HG02588 (cell line): ENCODE measurements around the gene UTS2B.

ENCODE experiments used
- ATAC-seq: cut with Tn5 transposase; IDR thresholded peaks from one replicate; pipeline ENCODE4 v1.9.1; 2021; ENCODE audit warnings: mild to moderate bottlenecking, moderate library complexity; ENCODE audit not compliant: unreplicated experiment

Gene UTS2B, protein sequence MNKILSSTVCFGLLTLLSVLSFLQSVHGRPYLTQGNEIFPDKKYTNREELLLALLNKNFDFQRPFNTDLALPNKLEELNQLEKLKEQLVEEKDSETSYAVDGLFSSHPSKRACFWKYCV

DNA sequence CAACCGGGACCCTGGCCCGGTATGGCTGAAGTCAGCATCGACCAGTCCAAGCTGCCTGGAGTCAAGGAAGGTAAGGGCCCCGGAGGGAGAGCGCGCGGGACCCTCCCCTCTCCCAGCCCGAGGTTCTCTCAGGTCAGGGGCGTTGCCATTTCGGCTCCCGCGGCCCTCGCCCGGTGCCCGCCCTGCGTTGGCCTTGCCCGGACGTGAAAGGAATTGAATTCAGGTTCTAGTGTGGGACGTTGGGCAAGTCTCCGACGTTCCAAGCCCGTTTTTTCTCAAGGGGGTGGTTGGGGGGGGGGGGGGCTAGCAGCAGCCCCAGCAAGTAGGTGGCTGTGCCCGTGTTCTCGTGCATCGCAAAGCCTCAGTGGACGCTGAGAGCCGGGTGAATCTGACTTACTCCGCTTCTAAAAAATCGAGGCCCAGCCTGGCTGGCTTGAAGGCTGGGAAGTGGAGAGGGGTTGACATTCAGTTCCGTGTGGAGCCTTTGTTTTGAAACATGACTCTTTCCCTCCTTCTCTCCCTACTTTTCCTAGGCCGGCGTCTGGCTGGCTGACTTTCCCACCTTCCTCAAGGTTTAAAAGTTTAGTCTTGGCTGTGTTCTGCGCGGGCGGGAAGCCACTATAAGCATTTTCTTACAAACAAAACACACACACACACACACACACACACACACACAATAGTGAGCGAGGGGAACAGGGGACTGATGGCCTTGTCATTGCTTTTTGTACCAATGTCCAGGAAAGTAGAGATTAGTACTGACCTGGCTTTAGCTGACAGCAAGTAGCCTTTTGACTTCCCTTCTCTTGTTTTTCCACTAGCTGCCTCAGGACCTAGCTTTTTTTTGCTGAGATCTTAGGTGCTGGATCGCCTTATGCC is at the start of gene UTS2B:
Gene UTS2B, minus strand, starts transcription at position 873 of the 876 bp plus-strand sequence. CDS start 48,337 bp downstream, outside the sequence.
- peak; percentile 37 for ATAC-seq

DNA sequence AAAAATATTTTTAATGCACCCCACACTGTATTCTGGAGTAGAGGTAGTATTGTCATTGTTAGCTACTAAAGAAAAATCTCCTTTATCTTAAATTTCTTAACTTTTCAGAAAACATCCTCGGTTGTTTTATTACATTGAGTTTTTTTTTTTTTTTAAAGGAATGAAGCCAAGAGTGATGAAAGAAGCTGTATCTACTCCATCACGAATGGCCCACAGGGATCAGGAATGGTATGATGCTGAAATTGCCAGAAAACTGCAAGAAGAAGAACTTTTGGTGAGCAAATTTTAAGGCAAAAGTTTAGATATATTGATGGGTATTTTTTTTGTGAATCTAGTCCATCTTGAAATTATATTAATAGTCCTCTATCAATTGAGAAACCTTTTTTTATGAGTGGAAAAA is 49.7 kb upstream of the UTS2B start:
- ATAC-seq = no peak

DNA sequence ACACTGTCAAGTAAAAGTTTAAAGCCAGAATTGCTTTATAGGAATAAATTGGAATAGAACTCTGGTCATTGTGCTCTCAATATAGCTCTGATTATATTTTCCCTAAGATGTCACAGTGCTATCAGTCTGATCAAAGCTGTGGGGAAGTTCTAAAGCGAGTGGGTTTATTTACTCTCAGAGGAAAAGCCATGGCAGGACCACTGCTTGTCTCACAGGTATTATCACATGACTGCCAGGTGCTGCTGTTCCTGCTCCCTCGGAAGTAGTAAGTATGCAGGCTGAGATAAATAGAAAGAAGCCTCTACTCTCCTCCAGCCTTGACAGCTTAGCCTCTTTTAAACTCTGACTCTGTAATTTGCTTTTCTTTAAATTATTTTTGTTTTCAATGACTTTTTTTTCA is 49.1 kb upstream of the UTS2B start:
- no peak for ATAC-seq

DNA sequence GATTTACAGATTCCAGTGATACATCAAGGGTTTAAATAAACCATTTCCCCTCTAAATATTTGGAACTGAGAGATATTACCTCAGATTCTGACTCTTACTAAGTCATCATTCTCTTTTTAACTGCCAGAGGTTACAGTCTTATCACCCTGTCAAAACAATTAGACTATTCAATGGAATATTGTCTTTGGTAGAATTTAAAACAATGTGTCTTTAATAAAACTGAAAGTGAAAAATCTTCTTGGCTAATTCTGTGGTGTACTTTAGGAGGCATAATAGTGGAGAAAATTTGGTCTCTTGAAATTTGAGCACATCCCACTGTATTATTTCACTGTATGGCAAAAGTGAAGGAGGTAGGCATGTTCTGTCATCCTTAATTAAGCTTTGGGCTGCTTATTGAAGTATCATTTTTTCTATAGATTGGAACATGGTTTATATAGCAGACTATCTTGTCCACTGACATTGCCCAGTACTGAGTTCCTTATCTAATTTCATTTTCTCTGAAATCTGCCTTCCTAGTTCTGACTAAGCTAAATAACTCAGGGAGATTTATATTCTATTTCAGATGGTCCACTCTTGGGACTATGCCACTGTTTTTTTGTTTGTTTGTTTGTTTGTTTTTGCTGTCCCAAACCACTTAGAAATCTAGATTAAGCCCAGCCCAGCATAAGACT is 48.0 kb upstream of the UTS2B start:
- ATAC-seq = no peak

DNA sequence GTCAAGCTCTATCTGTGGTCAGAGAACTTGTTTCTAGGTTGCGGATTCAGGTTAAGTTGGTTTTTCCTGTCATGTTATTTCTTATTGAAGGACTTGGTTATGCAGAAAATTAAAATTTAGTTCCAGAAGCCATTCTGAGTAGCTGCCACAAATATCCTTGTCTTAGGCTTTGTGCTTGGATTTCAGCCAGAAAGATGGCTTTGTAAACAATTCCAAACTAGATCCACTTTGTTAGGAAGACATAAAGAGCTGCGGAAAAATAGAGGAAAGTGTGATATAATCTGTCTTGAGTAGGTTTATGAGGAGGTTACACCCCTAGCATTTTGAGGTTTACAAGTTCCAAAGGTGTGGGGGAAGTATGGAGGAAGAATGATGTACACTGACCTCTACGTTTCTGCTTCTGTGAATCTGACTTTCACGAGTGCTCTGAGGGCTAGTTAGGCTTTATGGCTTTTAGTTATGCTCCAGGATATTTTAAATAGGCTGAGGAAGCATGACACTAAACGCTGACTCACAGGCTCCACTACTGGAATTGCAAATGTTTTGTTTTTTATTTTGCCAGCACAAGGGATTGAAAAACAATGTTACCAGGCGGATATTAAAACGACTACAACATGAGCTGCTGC is 46.3 kb upstream of the UTS2B start:
- ATAC-seq = no peak

DNA sequence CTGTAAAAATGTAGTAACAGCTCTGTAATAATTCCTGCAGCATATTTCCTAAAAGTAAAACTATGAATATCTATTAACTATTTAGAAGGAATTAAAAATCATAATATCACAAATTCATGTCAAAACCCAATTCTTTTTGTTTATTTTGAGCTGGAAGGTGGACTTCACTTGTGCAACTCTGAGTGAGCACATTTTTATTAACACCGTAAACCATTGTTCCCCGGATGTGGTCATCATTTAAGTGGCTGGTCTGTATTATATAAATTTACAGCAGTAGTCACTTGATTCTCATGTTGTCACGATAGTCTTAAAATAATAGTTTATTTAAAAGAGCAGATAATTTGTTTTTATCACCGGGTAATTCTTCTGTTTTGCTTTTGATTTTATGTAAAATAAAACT is 43.0 kb upstream of the UTS2B start:
- no peak for ATAC-seq

DNA sequence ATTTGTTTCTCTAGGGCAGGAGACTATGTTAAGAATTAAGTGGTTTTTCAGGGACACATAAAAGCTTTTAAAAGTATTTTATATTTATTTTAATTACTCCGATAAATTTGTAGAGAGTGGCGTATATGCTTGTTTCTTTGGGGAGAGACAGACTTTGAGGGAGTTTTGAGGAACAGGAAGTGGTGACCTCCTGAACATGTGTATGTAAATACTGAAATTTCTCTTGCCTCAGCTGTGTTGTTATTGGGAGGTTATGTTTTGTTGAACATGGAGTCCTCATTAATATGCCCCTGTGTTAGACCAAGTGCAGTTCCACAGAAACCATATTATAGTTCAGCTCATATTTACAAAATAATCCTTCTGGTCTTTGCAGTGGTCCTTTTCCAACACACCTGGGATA is 41.8 kb upstream of the UTS2B start:
- no peak for ATAC-seq

DNA sequence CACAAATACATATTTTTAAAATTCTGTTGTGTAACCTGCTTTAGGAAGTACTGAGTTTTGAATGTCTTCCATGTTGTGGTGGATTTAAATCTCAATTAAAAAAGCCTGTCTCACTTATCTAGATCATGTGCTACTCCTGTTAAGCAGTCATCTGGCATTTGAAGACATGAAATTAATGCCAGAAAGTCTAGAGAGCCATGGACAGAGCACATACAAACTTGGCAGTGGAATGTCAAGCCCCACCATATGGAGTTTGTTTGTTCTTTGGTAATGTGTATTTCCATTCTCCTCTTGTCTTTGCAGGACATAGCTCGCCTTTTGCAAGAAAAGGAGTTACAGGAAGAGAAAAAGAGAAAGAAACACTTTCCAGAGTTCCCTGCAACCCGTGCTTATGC is 39.3 kb upstream of the UTS2B start:
- no peak for ATAC-seq

DNA sequence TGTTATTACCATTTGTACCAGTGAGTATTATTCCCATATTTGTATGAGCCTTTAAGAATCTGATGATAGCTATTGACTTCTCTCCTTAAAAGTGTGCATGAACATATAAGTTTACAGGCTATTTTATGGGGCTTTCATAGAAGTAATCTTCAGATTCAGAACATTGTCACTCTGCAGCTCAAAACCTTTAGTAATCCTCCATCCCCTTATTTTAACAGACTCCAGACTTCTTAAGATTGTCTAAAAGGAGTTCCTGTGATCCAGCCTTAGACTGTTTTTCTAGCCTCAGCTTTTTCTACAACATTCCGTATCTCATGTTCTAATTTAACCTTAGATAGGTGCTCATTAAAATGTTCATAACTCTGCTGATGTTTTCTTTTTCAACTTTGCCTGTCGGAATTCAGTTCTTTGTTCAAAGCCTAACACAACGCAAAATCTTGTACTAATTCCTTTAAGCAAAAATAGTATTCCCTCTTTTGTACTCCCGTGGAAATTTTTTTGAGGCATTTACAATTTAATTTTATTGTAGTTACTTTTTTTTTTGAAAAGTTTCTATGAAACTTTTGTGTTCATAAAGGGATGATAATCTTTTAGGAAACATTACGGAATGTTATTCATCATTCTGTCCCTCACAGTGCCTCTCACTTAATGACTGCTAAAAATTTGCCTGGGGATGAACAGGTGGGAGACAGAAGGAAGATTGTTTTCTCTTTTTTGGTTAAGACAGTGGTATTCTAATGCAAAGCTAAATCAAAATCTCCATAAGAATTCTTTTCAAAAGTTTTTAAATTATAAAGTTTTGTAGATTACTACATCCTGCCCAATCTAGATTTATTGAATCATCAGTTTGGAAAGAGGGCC is 38.7 kb upstream of the UTS2B start:
- no peak for ATAC-seq

DNA sequence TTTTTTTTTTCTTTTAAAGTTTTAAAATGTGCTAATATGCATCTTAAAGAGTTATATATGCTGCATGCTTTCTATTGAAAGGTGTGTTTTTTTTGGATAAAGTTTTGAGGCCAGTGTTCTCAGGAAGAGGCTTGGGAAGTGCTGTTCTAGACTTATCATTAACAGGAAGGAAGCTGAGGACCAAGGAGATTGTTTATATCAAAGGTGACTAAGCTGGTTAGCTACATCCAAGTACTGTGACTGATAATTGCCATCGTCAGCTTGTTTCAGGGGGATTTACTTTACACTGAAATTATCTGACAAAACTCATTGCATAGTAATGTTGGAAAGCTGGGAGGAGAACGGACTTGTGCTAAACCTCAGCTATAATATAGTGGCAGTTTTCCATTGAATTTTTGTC is 36.3 kb upstream of the UTS2B start:
- ATAC-seq = no peak

DNA sequence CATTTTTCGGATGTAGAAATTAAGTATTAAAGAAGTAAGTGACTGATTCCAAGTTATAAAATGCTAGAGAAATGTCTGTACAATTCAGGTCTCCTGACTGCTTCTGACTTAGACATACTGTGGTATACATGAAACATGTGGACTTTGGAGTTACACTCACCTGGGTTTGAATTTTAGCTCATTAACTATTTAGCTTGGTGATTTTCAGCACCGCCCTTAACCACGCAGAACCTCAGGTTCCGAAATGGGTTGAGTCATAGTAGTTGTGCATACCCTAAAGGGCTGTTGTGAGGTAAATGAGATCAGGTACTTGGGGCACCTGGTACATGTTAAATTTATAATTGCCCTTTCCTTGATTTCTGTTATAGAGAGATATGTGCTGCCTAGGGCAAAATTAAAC is 32.9 kb upstream of the UTS2B start:
- no peak for ATAC-seq

DNA sequence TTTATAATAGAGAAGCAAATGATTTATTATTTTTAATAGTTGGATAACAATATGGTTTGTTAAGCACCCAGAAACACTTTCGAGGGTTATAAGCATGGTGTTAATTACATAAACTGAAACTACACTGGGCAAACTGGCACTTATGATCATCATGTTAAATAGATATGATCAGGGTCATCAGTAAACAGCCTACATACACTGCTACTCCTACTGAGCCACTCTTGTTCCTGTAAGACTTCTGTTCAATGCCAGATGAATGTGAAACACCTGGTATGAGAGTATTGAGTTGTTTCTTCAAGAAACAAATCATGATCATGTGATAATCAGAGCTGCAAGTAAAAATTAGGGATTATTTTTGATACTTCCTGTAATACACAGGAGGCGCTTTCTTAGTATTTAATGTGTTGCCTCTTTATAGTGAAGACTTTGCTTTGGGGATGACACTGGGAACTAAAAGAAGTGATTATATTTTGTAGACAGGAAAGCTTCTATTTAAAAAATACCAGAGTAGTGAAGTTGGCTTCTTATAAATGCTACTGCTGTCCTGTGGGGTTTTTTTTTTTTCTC is 32.3 kb upstream of the UTS2B start:
- no peak for ATAC-seq

DNA sequence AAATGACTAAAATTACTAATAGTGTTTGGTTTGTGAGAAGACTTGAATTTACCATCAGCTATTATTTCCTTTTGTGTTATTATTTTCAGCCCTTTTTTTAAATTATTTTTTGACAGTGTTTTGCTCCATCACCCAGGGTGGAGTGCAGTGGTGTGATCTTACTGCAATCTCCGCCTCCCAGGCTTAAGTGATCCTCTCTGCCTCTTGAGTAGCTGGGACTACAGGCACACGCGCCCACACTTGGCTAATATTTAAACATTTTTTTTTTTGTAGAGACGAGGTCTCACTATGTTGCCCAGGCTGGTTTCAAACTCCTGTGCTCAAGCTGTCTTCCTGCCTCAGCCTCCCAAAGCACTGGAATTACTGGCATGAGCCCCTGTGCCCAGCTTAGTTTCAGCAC is 31.7 kb upstream of the UTS2B start:
- no peak for ATAC-seq

DNA sequence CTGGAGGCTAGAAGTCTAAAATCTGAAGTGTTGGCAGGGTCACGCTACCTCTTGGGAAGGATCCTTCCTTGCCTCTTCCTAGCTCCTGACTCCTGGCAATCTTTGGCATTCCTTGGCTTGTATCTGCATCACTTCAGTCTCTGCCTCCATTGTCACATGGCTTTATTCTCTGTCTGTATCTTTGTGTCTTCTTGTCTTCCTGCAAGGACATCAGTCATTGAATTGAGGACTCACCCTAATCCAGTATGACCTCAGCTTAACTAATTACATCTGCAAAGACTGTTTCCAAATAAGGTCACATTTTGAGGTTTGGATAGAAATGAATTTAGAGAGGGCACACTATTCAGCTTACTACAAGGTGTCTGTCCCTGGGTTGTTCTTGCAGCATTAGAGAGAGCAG is 31.1 kb upstream of the UTS2B start:
- no peak for ATAC-seq

DNA sequence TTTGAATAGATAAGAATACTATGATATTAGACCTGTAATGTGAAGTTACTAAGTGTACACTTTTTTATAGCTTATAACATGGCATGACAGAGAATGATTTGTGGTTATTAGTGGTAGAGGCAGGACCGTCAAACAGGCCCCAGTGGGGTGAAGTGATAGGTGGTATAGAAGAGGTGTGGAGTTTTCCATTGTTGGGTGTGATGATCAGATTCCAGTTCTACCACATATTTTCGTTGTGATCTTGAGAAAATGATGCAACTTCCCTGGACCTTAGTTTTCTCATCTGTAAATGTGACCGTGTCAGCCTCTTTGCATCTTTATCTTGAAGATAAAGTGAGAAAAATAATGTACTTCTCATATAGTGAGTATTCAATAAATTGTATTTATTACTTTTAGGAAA is 30.3 kb upstream of the UTS2B start:
- no peak for ATAC-seq

DNA sequence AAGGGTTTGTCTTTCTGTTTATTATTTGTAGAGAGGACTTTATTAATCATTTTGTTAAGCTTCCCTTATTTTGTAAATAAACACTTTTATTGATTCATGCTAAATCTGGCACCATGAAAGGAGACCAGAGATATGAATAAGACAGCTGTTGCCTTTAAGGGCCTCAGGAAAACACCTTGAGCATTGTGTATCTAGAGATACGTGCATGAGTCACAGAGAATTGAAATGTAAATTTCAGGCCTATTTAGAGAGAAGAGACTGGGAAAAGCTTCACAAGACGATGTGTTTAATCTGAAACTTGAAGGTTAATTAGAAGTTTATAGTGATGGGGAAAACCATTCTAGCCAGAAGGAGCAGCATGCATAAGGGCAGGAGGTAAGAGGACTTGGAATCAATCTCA is 28.6 kb upstream of the UTS2B start:
- ATAC-seq = no peak

DNA sequence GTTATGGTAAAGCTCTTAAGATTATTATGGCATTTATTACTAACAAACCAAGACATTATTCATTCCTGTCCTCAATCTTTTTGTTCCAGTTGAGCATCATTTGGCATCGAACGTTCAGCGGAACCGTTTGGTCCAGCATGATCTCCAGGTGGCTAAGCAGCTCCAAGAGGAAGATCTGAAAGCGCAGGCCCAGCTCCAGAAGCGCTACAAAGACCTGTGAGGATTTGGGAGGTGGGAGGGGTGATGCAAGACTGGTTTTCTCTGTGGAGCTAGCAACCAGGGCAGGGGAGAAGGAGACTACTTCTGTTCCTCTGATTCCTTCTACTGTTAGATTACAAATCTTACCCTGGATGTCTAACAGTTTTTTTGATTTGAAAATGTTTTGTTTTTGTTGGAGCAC is 27.6 kb upstream of the UTS2B start:
- ATAC-seq = no peak

DNA sequence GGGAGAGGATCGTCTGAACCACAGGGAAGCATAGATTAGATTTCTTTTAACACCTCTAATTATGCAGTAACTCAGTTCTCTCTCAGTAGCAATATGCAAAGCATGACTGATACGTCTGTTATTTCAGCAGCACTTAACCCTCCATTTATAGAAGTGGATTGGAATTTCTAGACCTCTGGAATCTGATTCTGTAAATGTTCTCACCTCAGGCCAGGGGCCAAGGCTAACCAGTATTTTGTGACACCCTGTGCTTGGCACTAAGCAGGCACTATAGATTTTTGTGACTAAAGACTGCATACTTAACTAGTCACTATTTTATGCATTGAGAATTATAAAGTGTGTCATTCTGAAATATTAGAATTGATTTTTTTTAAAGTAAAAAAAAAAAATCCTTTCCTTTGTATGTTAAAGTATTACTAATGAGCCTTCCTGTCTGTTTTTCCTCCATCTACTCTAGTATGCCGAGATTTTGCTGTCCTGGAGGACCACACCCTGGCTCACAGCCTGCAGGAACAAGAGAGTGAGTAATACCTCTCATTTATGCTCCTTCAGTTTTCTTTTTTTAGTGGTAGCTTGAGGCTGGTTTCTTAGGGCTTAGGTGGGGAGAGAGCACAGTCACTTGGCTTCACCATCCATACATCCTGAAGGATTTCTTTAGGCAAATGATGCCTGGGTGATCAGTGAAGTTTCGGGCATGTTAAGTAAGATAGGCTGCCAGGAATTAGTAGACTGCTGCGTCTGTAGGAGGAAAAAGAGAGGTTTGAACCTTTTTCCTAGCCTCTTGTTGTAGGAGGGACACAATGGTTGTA is 26.5 kb upstream of the UTS2B start:
- ATAC-seq = no peak

DNA sequence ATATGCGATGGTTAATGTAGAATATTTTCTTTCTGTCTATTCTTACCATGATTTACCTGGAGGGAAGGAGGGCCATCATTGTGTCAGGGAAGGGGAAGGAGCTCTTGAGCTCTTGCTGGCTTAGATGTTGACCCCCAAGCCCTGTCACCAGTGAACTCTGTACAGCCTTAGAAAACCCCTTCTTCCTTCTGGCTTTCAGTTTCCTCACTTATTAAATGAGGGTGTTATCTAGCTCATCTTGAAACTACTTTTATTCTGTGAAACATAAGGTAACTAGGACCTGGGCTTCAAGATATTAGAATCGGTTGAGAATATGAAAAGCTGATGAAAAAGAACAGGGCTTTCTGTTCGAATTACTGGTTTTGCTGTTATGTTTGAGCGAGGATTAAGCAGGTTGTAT is 25.1 kb upstream of the UTS2B start:
- peak; percentile 79 for ATAC-seq
